ENCODE measurements around the gene EIF4G1.
"Not testable (repeated sequence)": the region's sequence is repeated elsewhere in the genome, so short reads cannot be mapped to it uniquely, and the experiment has no call there.

The EIF4G1 gene

GRCh38 chr3:184335661-184336546 lies 21.5 kb downstream of the EIF4G1 start:
- DNase-seq (ENCODE audit: low read depth) = peak; percentile 93

GRCh38 chr3:184336547-184337398 lies 22.4 kb downstream of the EIF4G1 start:
- no peak for DNase-seq (ENCODE audit: low read depth)

- no peak for DNase-seq (ENCODE audit: low read depth)
These were observed 23.0 kb downstream of the EIF4G1 start, which contains the start of gene FAM131A for GRCh38 chr3:184337399-184337714. Gene FAM131A, plus strand, starts transcription at chr3:184337600. Its CDS starts 31 bp downstream, at chr3:184337631.

- no peak for DNase-seq (ENCODE audit: low read depth)
These were observed 23.6 kb downstream of the EIF4G1 start for GRCh38 chr3:184337981-184338380.

GRCh38 chr3:184338511-184338945 lies 24.1 kb downstream of the EIF4G1 start:
- DNase-seq (ENCODE audit: low read depth) = no peak

- no peak for DNase-seq (ENCODE audit: low read depth)
These were observed 24.6 kb downstream of the EIF4G1 start for GRCh38 chr3:184339001-184339400.

GRCh38 chr3:184339451-184340135 lies 25.2 kb downstream of the EIF4G1 start:
- not testable (repeated sequence) for DNase-seq (ENCODE audit: low read depth)

GRCh38 chr3:184341925-184342324 lies 27.5 kb downstream of the EIF4G1 start:
- no peak for DNase-seq (ENCODE audit: low read depth)

GRCh38 chr3:184343200-184343876 lies 28.9 kb downstream of the EIF4G1 start:
- DNase-seq (ENCODE audit: low read depth) = no peak

GRCh38 chr3:184344579-184345316 lies 30.3 kb downstream of the EIF4G1 start:
- DNase-seq (ENCODE audit: low read depth) = no peak

GRCh38 chr3:184345317-184346144 lies 31.1 kb downstream of the EIF4G1 start:
- no peak for DNase-seq (ENCODE audit: low read depth)

- DNase-seq (ENCODE audit: low read depth) = no peak
These were observed 32.2 kb downstream of the EIF4G1 start for GRCh38 chr3:184346480-184347190.

- DNase-seq (ENCODE audit: low read depth) = no peak
These were observed 33.1 kb downstream of the EIF4G1 start for GRCh38 chr3:184347321-184348056.

- DNase-seq (ENCODE audit: low read depth) = no peak
These were observed 33.6 kb downstream of the EIF4G1 start for GRCh38 chr3:184348057-184348382.

GRCh38 chr3:184349563-184350470 lies 35.4 kb downstream of the EIF4G1 start:
- DNase-seq (ENCODE audit: low read depth) = no peak

GRCh38 chr3:184350618-184351017 lies 36.2 kb downstream of the EIF4G1 start:
- no peak for DNase-seq (ENCODE audit: low read depth)

GRCh38 chr3:184351511-184352148 lies 37.2 kb downstream of the EIF4G1 start:
- no peak for DNase-seq (ENCODE audit: low read depth)
